Trophoblast cell (in vitro differentiated cells and primary cell): ENCODE results near the gene EXOSC9.

Experiments used
- DNase-seq, 2 donors: peaks; one replicate each; pipeline ENCODE4 v3.0.0-alpha.2; 2016
- H2AFZ ChIP-seq: 2 replicates; pipeline ENCODE4 v1.6.1; 2013; ENCODE audit warnings: low read length, moderate library complexity, mild to moderate bottlenecking; ENCODE audit not compliant: insufficient read depth, poor library complexity
- H2AK5ac ChIP-seq: 2 replicates; pipeline ENCODE4 v1.6.1; 2013; ENCODE audit warnings: mild to moderate bottlenecking, low read length
- H2BK120ac ChIP-seq: 2 replicates; pipeline ENCODE4 v1.6.1; 2013; ENCODE audit warnings: low read length, mild to moderate bottlenecking, moderate library complexity; ENCODE audit not compliant: insufficient read depth, poor library complexity
- H2BK12ac ChIP-seq: 2 replicates; pipeline ENCODE4 v1.6.1; 2013; ENCODE audit warnings: mild to moderate bottlenecking, low read length, moderate library complexity
- H2BK5ac ChIP-seq: 2 replicates; pipeline ENCODE4 v1.6.1; 2013; ENCODE audit warnings: low read length, low read depth, moderate library complexity, mild to moderate bottlenecking; ENCODE audit not compliant: poor library complexity
- H3K14ac ChIP-seq: 2 replicates; pipeline ENCODE4 v1.6.1; 2013; ENCODE audit warnings: mild to moderate bottlenecking, low read length
- H3K18ac ChIP-seq: 2 replicates; pipeline ENCODE4 v1.6.1; 2013; ENCODE audit warnings: mild to moderate bottlenecking, low read length
- H3K23ac ChIP-seq: 2 replicates; pipeline ENCODE4 v1.6.1; 2013; ENCODE audit warnings: low read length
- H3K27ac ChIP-seq: 2 replicates; pipeline ENCODE4 v1.5.1; 2013; ENCODE audit warnings: low read depth, mild to moderate bottlenecking, inconsistent platforms, low read length, moderate library complexity
- H3K27me3 ChIP-seq: 2 replicates; pipeline ENCODE4 v1.6.1; 2013; ENCODE audit warnings: inconsistent platforms, mild to moderate bottlenecking, low read length, moderate library complexity; ENCODE audit not compliant: insufficient read depth
- H3K36me3 ChIP-seq, 2 experiments: 1 replicate in 1 of 2; 2 replicates in 1 of 2; pipeline ENCODE4 v1.6.1; 2013; ENCODE audit warnings: low read length in 2 of 2, mild to moderate bottlenecking in 2 of 2, moderate library complexity in 1 of 2; ENCODE audit not compliant: insufficient read depth in 2 of 2, control insufficient read depth in 1 of 2
- H3K4ac ChIP-seq: 2 replicates; pipeline ENCODE4 v1.6.1; 2013; ENCODE audit warnings: low read depth, mild to moderate bottlenecking, low read length, moderate library complexity
- H3K4me1 ChIP-seq, 2 experiments: 1 replicate in 1 of 2; 2 replicates in 1 of 2; pipeline ENCODE4 v1.6.1; 2013; ENCODE audit warnings: low read length in 2 of 2, mild to moderate bottlenecking in 2 of 2, moderate library complexity in 1 of 2; ENCODE audit not compliant: insufficient read depth in 2 of 2, control insufficient read depth in 1 of 2
- H3K4me2 ChIP-seq: 2 replicates; pipeline ENCODE4 v1.6.1; 2013; ENCODE audit warnings: inconsistent platforms, mild to moderate bottlenecking, low read length, moderate library complexity
- H3K4me3 ChIP-seq: 2 replicates; pipeline ENCODE4 v1.5.1; 2013; ENCODE audit warnings: mild to moderate bottlenecking, low read depth, low read length, inconsistent platforms
- H3K79me1 ChIP-seq: one replicate; pipeline ENCODE4 v1.6.1; 2013; ENCODE audit warnings: low read length
- H3K79me2 ChIP-seq: 2 replicates; pipeline ENCODE4 v1.6.1; 2013; ENCODE audit warnings: low read length, mild to moderate bottlenecking; ENCODE audit not compliant: control insufficient read depth, insufficient read depth, poor library complexity
- H3K9ac ChIP-seq: 2 replicates; pipeline ENCODE4 v1.6.1; 2013; ENCODE audit warnings: mild to moderate bottlenecking, low read length
- H3K9me3 ChIP-seq: 2 replicates; pipeline ENCODE4 v1.6.1; 2013; ENCODE audit warnings: low read depth, mild to moderate bottlenecking, control low read depth, inconsistent platforms, low read length; ENCODE audit not compliant: insufficient read depth
- H4K12ac ChIP-seq: 2 replicates; pipeline ENCODE4 v1.6.1; 2013; ENCODE audit warnings: low read depth, mild to moderate bottlenecking, low read length, moderate library complexity
- H4K8ac ChIP-seq: 2 replicates; pipeline ENCODE4 v1.6.1; 2013; ENCODE audit warnings: low read depth, mild to moderate bottlenecking, low read length, moderate library complexity
- H4K91ac ChIP-seq: one replicate; pipeline ENCODE4 v1.6.1; 2013; ENCODE audit warnings: low read depth, mild to moderate bottlenecking, low read length, moderate library complexity
- WGBS: extraction: QIAGEN DNeasy Blood & Tissue Kit; methylation state at CpG from one replicate; pipeline ENCODE4 v1.1.7; 2013; ENCODE audit warnings: missing lambda C conversion rate; ENCODE audit not compliant: insufficient read length, insufficient coverage; ENCODE audit errors: extremely low coverage; 5-methylcytosine and 5-hydroxymethylcytosine counted together

EXOSC9 gene

GRCh38 chr4:121799208-121799823 lies 1.8 kb upstream of the EXOSC9 start:
- Histone ChIP-seq H3K4me3 (no peak overlapping the region), H3K9me3 (no peaks in the 10 kb centered on the region), H3K79me2 (peaks cover 3% of the 10 kb centered on the region), H3K4me2 (no peak overlapping the region), H3K14ac (no peak overlapping the region), H2AFZ (no peak overlapping the region), H3K9ac (no peak overlapping the region), H4K8ac (no peak overlapping the region), H4K12ac (no peak overlapping the region), H3K23ac (no peak overlapping the region), H3K36me3 (peaks cover 5% of the 10 kb centered on the region in 2 experiments), H2BK12ac (no peak overlapping the region), H3K27ac (no peak overlapping the region), H4K91ac (no peak overlapping the region), H3K4me1 (peaks cover 1 to 2% of the 10 kb centered on the region in 2 experiments), H2AK5ac (no peak overlapping the region), H3K79me1 (peaks cover 6% of the 10 kb centered on the region), H3K4ac (no peak overlapping the region), H2BK5ac (no peak overlapping the region), H2BK120ac (no peak overlapping the region), H3K18ac (no peak overlapping the region), H3K27me3 (no peaks in the 10 kb centered on the region)
- DNase-seq = no peak
- WGBS = no CpG with 5 or more reads among the region's 2 CpGs

- H3K36me3 ChIP-seq = peaks cover 5 to 7% of the 10 kb centered on the region in 2 experiments
- H2BK120ac ChIP-seq = no peak overlapping the region
- peaks cover 1 to 2% of the 10 kb centered on the region in 2 experiments for H3K4me1 ChIP-seq
- no peak overlapping the region for H3K27ac ChIP-seq
- WGBS = no CpG with 5 or more reads among the region's 3 CpGs
- peaks cover 6% of the 10 kb centered on the region for H3K79me1 ChIP-seq
- H2AFZ ChIP-seq = no peak overlapping the region
- DNase-seq = no peak
- no peak overlapping the region for H3K4me3 ChIP-seq
- no peak overlapping the region for H2AK5ac ChIP-seq
- H4K91ac ChIP-seq = no peak overlapping the region
- no peak overlapping the region for H3K23ac ChIP-seq
- no peak overlapping the region for H4K12ac ChIP-seq
- H2BK12ac ChIP-seq = no peak overlapping the region
- no peak overlapping the region for H3K4ac ChIP-seq
- no peaks in the 10 kb centered on the region for H3K9me3 ChIP-seq
- no peaks in the 10 kb centered on the region for H3K27me3 ChIP-seq
- H3K18ac ChIP-seq = no peak overlapping the region
- no peak overlapping the region for H3K9ac ChIP-seq
- no peak overlapping the region for H4K8ac ChIP-seq
- no peak overlapping the region for H3K14ac ChIP-seq
- no peak overlapping the region for H3K4me2 ChIP-seq
- H3K79me2 ChIP-seq = peaks cover 3% of the 10 kb centered on the region
- no peak overlapping the region for H2BK5ac ChIP-seq
Observed at GRCh38 chr4:121799867-121800501, 1.1 kb upstream of the EXOSC9 start.

- H2AK5ac ChIP-seq = no peak overlapping the region
- no peak for DNase-seq
- 100% methylated on average over 1 of the region's 8 CpGs for WGBS
Observed at GRCh38 chr4:121800638-121800960, 524 bp upstream of the EXOSC9 start.

GRCh38 chr4:121801715-121802075 lies 572 bp downstream of the EXOSC9 start:
- Histone ChIP-seq H3K36me3 (peaks cover 9 to 14% of the 10 kb centered on the region in 2 experiments), H3K4me1 (peaks cover 1 to 2% of the 10 kb centered on the region in 2 experiments), H3K9me3 (no peaks in the 10 kb centered on the region), H3K27me3 (no peaks in the 10 kb centered on the region), H3K23ac (no peak overlapping the region), H3K79me1 (peaks cover 6% of the 10 kb centered on the region), H4K91ac (no peak overlapping the region), H3K27ac (peak overlapping the region; percentile 18), H2AFZ (peak overlapping the region; percentile 39), H2BK12ac (no peak overlapping the region), H3K9ac (peak overlapping the region; percentile 46), H2BK5ac (no peak overlapping the region), H3K14ac (no peak overlapping the region), H3K4ac (peak overlapping the region; percentile 10), H2AK5ac (no peak overlapping the region), H2BK120ac (no peak overlapping the region), H4K8ac (peak overlapping the region; percentile 82), H4K12ac (peak overlapping the region; percentile 20), H3K4me3 (peak overlapping the region; percentile 84), H3K18ac (no peak overlapping the region), H3K79me2 (peaks cover 3% of the 10 kb centered on the region), H3K4me2 (peak overlapping the region; percentile 67)
- WGBS = no CpG with 5 or more reads among the region's 4 CpGs
- peak in 1 of 2 donors; percentile 12 for DNase-seq

More at GRCh38 chr4:121800638-121800960, 524 bp upstream of the EXOSC9 start:
- Histone ChIP-seq H3K4me1 (peaks cover 1 to 2% of the 10 kb centered on the region in 2 experiments), H2BK12ac (no peak overlapping the region), H2BK120ac (no peak overlapping the region), H4K91ac (peak overlapping the region; percentile 80), H3K18ac (no peak overlapping the region), H2AFZ (peak overlapping the region; percentile 95), H3K9me3 (no peaks in the 10 kb centered on the region), H3K27me3 (no peaks in the 10 kb centered on the region), H3K4ac (peak overlapping the region; percentile 37), H3K36me3 (peaks cover 5 to 7% of the 10 kb centered on the region in 2 experiments), H3K23ac (no peak overlapping the region), H4K8ac (peak overlapping the region; percentile 96), H3K4me3 (peak overlapping the region; percentile 62), H3K4me2 (peak overlapping the region; percentile 84), H3K14ac (peak overlapping the region; percentile 75), H3K79me1 (peaks cover 6% of the 10 kb centered on the region), H4K12ac (peak overlapping the region; percentile 99), H3K9ac (peak overlapping the region; percentile 73), H2BK5ac (peak overlapping the region; percentile 52), H3K79me2 (peaks cover 3% of the 10 kb centered on the region), H3K27ac (no peak overlapping the region)
